Neuron (in vitro differentiated cells): Measurements from ENCODE around the gene UBA52.
A peak's percentile ranks its signal among the peaks of the same experiment; 100 is the strongest.
"Not testable (repeated sequence)": the region's sequence is repeated elsewhere in the genome, so short reads cannot be mapped to it uniquely, and the experiment has no call there.

ENCODE experiments used
- H2AFZ ChIP-seq: one replicate; pipeline ENCODE4 v1.6.1; 2013; ENCODE audit warnings: low read depth, mild to moderate bottlenecking, inconsistent platforms, low read length, moderate library complexity
- H3K27me3 ChIP-seq: one replicate; pipeline ENCODE4 v1.6.1; 2013; ENCODE audit warnings: low read length; ENCODE audit not compliant: insufficient read depth
- H3K36me3 ChIP-seq: one replicate; pipeline ENCODE4 v1.6.1; 2013; ENCODE audit warnings: low read length; ENCODE audit not compliant: insufficient read depth
- H3K4me1 ChIP-seq: one replicate; pipeline ENCODE4 v1.6.1; 2013; ENCODE audit warnings: low read length; ENCODE audit not compliant: insufficient read depth
- H3K4me3 ChIP-seq: 2 replicates; pipeline ENCODE4 v1.5.1; 2013; ENCODE audit warnings: mild to moderate bottlenecking, low read length, moderate library complexity
- H3K9me3 ChIP-seq: one replicate; pipeline ENCODE4 v1.6.1; 2013; ENCODE audit warnings: low read length

The UBA52 gene

DNA sequence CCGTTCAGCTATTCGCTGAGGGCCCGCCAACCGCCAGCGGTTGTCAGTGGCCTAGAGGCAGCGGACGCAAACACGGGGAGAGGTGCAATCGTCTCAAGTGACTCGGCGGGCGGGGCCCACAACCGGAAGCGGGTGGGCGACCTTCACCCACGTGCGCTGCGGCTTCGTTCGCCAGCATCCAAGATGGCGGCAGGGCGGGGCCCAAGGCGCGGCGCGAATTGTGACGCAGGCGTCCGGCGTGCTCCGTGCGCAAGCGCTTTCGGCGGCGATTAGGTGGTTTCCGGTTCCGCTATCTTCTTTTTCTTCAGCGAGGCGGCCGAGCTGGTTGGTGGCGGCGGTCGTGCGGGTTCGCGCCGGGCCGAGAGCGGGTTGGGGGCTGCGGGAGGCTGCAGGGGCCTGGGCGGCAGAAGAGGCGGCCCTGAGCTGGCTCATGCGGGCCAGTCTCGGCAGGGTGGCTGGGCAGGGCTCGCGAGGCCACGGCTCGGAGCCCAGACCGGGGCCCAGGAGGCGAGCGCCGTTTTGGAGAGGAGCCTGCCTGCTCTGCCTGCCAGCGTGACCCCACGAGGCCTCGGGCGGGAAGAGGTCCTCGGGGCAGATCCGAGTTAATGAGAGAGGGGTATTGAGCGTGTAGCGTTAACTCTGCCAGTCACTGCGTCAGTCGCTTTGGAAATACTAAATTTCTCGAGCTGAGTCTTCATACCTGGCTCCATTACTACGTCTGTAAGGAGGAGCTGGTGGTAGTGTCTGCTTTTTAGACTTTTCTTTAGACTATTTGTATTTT, at the start of gene UBA52:
Gene UBA52, plus strand, starts transcription at position 294 of the 781 bp plus-strand sequence. CDS start 1,444 bp downstream, outside the sequence.
- peak within 1 kb of the TSS; percentile 89 for H3K4me3 ChIP-seq
- H3K27me3 ChIP-seq, result no peaks in the 10 kb centered on the region
- no peaks in the 10 kb centered on the region for H3K9me3 ChIP-seq
- H3K36me3 ChIP-seq, result peaks cover 48% of the 10 kb centered on the region
- no peak within 1 kb of the TSS for H2AFZ ChIP-seq
- peaks cover 9% of the 10 kb centered on the region for H3K4me1 ChIP-seq

DNA sequence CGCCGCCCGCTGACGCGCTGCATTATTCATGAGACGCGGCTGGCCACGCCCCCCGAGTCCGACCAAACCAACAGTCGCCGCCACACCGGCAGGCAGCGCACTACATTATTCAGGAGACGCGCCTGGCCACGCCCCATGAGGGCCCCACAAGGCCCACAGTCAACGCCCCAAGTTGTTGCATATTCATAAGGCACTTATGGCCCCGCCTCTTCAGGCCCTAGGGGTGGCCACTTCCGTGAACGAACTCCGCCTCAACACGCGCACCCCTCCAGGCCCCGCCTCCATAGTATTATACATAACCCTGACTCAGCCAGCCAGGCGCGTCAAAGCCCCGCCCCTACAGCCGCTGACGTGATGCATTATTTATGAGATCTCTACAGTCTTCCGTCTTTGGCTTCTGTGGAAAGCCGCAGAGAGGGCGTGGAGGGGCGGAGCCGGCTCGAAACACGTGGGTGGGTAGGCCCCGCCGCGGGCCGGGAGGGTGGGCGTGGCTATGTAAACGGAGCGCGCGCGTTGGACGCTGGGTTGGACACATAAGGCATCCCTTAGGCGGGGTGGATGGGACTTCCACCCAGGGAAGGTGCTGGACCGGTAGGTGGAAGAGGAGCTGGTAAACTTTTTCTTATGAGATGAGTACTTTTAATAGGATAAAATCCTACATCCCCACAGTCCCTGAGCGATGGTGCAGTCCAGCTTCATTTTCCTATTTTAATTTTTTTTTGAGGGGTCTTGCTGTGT, 49.4 kb upstream of the UBA52 start:
- H3K9me3 ChIP-seq, result no peaks in the 10 kb centered on the region
- H2AFZ ChIP-seq, result no peak overlapping the region
- H3K4me3 ChIP-seq, result peak overlapping the region; percentile 95
- H3K36me3 ChIP-seq, result no peaks in the 10 kb centered on the region
- peaks cover 13% of the 10 kb centered on the region for H3K4me1 ChIP-seq
- no peaks in the 10 kb centered on the region for H3K27me3 ChIP-seq

DNA sequence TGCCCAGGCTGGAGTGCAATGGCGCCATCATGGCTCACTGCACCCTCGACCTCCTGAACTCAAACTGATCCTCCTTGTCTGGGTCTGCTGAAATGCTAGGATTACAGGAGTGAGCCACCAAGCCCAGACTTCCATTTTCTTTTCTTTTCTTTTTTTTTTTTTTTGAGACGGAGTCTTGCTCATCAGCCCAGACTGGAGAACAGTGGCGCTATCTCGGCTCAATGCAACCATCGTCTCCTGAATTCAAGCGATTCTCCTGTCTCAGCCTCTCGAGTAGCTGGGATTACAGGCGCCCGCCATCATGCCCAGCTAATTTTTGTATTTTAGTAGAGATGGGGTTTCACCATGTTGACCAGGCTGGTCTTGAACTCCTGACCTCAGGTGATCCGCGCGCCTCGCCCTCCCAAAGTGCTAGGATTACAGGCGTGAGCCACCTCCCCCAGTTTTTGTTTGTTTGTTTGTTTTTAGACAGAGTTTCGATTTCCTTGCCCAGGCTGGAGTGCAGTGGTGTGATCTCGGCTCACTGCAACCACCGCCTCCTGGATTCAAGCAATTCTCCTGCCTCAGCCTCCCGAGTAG, 48.7 kb upstream of the UBA52 start:
- H2AFZ ChIP-seq, H3K9me3 ChIP-seq, H3K27me3 ChIP-seq, H3K36me3 ChIP-seq, H3K4me3 ChIP-seq: not testable (repeated sequence)
- peaks cover 13% of the 10 kb centered on the region for H3K4me1 ChIP-seq

DNA sequence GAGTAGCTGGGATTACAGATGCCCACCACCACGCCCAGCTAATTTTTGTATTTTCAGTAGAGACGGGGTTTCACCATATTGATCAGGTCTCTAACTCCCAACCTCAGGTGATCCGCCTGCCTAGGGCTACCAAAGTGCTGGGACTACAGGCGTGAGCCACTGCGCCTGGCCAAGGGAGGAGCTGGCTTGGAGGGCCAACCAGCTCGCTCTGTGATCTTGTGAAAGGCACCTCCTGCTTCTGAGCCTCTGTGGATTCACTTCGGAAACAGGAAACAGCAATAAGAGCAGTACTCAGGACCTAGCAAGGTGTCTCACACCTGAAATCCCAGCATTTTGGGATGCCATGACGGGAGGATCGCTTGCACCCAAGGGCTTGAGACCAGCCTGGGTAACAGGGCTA, 47.8 kb upstream of the UBA52 start:
- peaks cover 13% of the 10 kb centered on the region for H3K4me1 ChIP-seq

DNA sequence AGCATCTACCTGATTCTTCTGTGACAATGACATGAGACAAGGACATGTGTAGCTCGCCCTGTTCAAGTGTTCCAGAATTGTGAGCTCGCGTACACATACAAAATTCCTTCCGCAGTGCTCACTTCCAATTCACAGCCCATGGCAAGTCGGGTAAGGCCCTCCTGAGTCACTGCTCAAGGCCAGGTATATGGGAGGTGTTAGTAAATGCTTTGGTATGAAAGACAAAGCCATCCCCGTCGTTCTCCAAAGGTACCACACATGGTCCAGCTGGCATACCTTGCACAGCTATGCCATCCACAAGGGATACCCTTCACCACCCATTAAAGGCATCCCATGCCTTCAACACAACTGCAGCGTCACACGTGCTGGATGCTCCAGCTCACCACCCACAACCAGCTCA, 45.3 kb upstream of the UBA52 start:
- Histone ChIP-seq H3K4me3 (no peak overlapping the region), H3K4me1 (peaks cover under 1% of the 10 kb centered on the region), H3K9me3 (no peaks in the 10 kb centered on the region), H3K27me3 (no peaks in the 10 kb centered on the region), H3K36me3 (peaks cover 2% of the 10 kb centered on the region), H2AFZ (no peak overlapping the region)

More for the DNA sequence above, 47.8 kb upstream of the UBA52 start:
- Histone ChIP-seq H3K9me3 (no peaks in the 10 kb centered on the region), H3K36me3 (no peaks in the 10 kb centered on the region), H2AFZ (no peak overlapping the region), H3K4me3 (no peak overlapping the region), H3K27me3 (no peaks in the 10 kb centered on the region)

DNA sequence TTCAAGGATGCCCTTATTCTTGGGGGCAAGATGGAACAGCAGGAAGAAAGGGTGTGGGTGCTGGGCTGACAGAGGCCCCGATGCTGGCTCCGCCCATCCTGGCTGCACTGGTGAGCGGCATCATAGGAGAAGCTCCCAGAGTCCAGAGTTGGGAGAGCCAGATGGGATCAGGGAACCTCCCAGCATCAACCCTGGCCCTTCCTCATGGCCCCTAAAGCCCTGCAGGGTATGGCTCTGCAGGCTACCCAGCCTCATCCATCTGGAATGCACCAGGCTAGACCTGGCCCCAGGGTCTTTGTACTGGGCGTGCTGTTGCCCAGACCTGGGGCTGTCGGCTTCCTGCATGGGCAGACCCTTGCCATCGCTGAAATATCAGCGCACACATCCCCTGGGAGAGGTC, 41.9 kb upstream of the UBA52 start:
- Histone ChIP-seq H3K4me3 (no peak overlapping the region), H2AFZ (no peak overlapping the region), H3K27me3 (no peaks in the 10 kb centered on the region), H3K9me3 (no peaks in the 10 kb centered on the region), H3K36me3 (peaks cover 11% of the 10 kb centered on the region), H3K4me1 (no peaks in the 10 kb centered on the region)

DNA sequence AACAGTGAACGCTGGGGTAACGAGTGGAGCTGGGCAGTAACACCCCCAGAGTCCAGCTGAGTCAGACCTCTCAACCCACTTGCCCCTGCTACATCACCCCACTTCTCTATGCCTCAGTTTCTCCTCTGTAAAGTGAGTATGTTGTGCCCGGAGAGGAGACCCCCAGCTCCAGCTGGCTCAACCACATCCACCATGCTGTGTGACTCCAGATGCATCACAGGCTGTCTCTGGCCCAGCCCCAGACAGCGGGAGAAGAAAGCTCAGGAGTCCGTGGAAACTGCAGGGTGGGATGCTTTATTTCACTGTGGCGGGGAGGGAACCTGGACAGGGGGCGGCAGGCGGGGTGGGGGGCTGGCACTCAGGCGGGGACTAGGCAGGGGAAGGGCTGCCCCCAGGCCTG, 40.2 kb upstream of the UBA52 start:
- no peaks in the 10 kb centered on the region for H3K4me1 ChIP-seq
- no peaks in the 10 kb centered on the region for H3K9me3 ChIP-seq
- no peaks in the 10 kb centered on the region for H3K27me3 ChIP-seq
- no peak overlapping the region for H2AFZ ChIP-seq
- H3K4me3 ChIP-seq, result no peak overlapping the region
- H3K36me3 ChIP-seq, result peaks cover 22% of the 10 kb centered on the region

DNA sequence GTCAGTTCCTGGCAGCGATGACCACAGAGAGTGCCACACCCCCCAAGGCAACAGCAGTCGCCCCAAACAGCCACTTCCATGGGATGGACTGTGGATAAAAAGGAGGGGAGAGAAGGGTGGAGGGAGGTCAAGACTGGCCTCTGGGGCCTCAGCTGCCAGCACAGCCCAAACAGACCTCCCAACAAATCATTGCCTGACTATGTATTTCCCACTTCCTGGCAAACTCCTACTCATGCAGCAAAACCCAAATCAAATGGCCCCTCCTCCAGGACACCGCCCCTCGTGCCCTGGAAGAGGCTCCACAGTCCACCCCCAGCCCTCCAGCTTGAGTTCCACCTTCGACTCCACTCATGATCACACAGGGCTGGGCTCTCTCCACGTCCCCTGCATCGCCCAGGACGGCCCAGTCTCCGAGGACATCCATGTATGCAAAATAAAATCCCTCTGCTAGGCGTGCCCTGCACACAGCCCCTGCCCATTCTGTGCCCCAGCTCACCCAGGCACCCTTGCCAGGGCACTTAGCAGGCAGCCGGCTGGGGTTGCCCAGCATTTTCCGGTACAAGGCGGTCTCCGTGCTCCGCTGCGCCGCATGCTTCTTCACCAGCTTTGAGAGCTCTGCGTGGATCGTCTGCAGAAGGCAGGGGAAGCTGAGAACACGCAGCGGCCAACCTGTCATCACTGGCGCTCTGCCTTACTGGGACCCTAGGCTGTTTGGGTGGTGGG, 39.3 kb upstream of the UBA52 start:
- H3K36me3 ChIP-seq, result peaks cover 31% of the 10 kb centered on the region
- H3K27me3 ChIP-seq, result no peaks in the 10 kb centered on the region
- H2AFZ ChIP-seq, result no peak overlapping the region
- no peaks in the 10 kb centered on the region for H3K4me1 ChIP-seq
- H3K4me3 ChIP-seq, result no peak overlapping the region
- no peaks in the 10 kb centered on the region for H3K9me3 ChIP-seq

DNA sequence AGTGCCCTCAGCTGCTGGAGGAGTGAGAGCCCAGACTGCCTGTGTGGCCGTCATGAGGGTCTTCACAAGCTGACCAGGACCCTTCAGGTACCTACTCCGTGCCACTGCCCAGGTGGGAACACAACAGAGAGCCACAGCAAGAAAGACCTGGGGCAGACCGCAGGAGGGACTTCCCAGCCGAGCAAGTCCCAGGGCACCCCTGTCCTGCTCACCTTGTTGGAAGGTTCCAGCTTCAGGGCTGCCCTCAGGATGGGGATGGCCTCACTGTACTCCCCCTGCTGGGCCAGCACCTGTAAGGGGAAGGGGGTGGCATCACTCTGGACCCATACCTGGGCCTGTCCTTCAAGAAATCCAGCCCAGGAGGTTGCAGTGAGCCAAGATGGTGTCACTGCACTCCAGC, 38.6 kb upstream of the UBA52 start:
- H2AFZ ChIP-seq, result no peak overlapping the region
- no peaks in the 10 kb centered on the region for H3K9me3 ChIP-seq
- peaks cover 38% of the 10 kb centered on the region for H3K36me3 ChIP-seq
- no peaks in the 10 kb centered on the region for H3K4me1 ChIP-seq
- no peak overlapping the region for H3K4me3 ChIP-seq
- H3K27me3 ChIP-seq, result no peaks in the 10 kb centered on the region

DNA sequence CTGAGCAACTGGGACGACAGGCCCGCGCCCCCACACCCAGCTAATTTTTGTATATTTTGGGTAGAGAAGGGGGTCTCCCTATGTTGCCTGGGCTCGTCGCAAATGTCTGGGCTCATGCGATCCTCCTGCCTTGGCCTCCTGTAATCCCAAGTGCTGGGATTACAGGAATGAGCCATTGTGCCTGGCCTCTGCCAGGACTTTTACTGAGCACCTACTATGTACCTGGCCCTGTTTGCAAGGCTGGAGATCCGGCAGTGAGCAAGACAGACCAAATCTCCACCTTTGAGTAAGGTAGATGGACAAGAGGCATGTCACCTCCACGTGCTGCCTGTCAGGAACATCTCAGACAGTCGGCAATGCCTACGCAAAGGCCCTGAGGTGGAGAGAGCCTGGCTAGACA, 35.2 kb upstream of the UBA52 start:
- H3K27me3 ChIP-seq, result no peaks in the 10 kb centered on the region
- H2AFZ ChIP-seq, result no peak overlapping the region
- H3K4me3 ChIP-seq, result no peak overlapping the region
- H3K4me1 ChIP-seq, result no peaks in the 10 kb centered on the region
- peaks cover 60% of the 10 kb centered on the region for H3K36me3 ChIP-seq
- H3K9me3 ChIP-seq, result no peaks in the 10 kb centered on the region

DNA sequence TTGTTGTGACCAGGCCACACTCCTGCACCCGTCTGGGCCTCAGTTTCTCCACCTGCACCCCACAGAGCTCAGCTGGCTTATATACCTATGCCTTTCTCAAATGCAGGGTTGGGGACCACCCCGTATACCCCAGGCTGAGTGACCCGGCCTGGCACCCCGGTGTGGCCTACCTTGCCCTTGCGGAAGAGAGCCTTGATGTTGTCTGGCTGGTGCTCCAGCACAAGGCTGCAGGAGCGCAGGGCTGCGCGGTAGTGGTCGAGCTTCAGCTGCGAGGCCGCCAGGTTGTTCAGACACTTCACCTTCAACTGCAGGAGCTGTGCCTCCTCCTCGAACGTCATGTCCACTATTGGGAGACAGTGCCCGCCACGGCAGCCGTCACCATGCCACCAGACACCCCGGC, 34.2 kb upstream of the UBA52 start:
- Histone ChIP-seq H3K36me3 (peaks cover 59% of the 10 kb centered on the region), H3K9me3 (no peaks in the 10 kb centered on the region), H2AFZ (no peak overlapping the region), H3K4me3 (no peak overlapping the region), H3K4me1 (peaks cover 3% of the 10 kb centered on the region), H3K27me3 (no peaks in the 10 kb centered on the region)

DNA sequence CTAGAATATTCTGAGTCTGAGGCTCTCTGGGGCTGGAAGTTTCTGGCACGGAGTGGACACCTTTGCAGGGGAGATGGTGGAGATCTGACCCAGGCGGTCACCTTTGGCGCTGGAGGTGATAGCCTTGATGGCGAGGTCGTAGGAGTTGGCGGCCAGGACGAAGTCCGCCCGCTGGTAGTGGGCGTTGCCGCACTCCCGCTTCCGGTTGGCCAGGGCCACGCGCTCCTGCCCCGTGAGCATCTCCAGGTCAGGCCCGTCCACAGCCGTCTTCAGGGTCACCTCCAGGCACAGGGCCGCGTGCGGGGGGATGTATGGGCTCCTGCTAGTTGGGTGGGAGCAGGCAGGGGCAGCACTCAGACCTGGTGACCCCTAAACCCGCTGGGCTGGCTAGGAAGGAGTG, 33.5 kb upstream of the UBA52 start:
- Histone ChIP-seq H3K36me3 (peaks cover 53% of the 10 kb centered on the region), H3K27me3 (no peaks in the 10 kb centered on the region), H3K4me1 (peaks cover 6% of the 10 kb centered on the region), H3K4me3 (no peak overlapping the region), H3K9me3 (no peaks in the 10 kb centered on the region), H2AFZ (no peak overlapping the region)

DNA sequence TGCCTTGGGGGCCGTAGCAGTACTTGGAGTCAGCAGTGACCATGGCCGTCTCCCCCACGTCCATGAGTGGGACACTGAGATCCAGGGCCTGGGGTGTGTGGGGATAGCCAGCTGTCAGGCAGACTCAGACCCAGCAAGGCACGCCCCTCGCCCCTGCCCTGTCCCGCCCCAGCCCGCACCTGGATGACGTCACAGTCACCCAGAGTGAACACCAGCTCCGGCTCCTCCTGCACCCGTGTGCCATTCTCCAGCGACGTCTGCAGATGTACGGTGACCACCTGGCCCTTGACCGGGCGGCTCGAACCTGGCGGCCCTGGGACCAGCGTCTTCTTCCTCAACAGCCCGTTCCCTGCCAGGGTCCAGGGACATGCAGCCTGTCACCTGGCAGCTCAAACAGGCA, 32.3 kb upstream of the UBA52 start:
- no peaks in the 10 kb centered on the region for H3K27me3 ChIP-seq
- no peak overlapping the region for H2AFZ ChIP-seq
- H3K9me3 ChIP-seq, result no peaks in the 10 kb centered on the region
- H3K36me3 ChIP-seq, result peaks cover 52% of the 10 kb centered on the region
- peaks cover 10% of the 10 kb centered on the region for H3K4me1 ChIP-seq
- no peak overlapping the region for H3K4me3 ChIP-seq
